Parathyroid adenoma (tissue), 2 donors: ENCODE results near the gene LLPH.

ENCODE experiments used
- H2AFZ ChIP-seq: fragments of 300-600 bp; sonication (generic); one replicate; pipeline ENCODE4 v1.7.0; 2017; ENCODE audit warnings: antibody characterized with exemption, mild to moderate bottlenecking
- H3K27ac ChIP-seq: fragments of 300-600 bp; sonication (generic); one replicate; pipeline ENCODE4 v1.7.0; 2017
- H3K27me3 ChIP-seq: fragments of 300-600 bp; sonication (generic); one replicate; pipeline ENCODE4 v1.7.0; 2017; ENCODE audit warnings: low read length; ENCODE audit not compliant: control insufficient read depth, insufficient read depth
- H3K36me3 ChIP-seq: fragments of 300-600 bp; sonication (generic); one replicate; pipeline ENCODE4 v1.7.0; 2017; ENCODE audit warnings: low read length; ENCODE audit not compliant: control insufficient read depth, insufficient read depth
- H3K4me1 ChIP-seq: fragments of 300-600 bp; sonication (generic); one replicate; pipeline ENCODE4 v1.7.0; 2017; ENCODE audit warnings: control low read depth
- H3K4me2 ChIP-seq: fragments of 300-600 bp; sonication (generic); one replicate; pipeline ENCODE4 v1.7.0; 2017; ENCODE audit warnings: low read length
- H3K4me3 ChIP-seq: fragments of 300-600 bp; sonication (generic); one replicate; pipeline ENCODE4 v1.7.0; 2017; ENCODE audit warnings: low read depth, low read length
- H3K79me2 ChIP-seq: fragments of 300-600 bp; sonication (generic); one replicate; pipeline ENCODE4 v1.7.0; 2017; ENCODE audit warnings: control low read depth
- H3K9ac ChIP-seq: fragments of 300-600 bp; sonication (generic); one replicate; pipeline ENCODE4 v1.7.0; 2017; ENCODE audit warnings: mild to moderate bottlenecking
- H3K9me3 ChIP-seq: fragments of 300-600 bp; sonication (generic); one replicate; pipeline ENCODE4 v1.7.0; 2017; ENCODE audit warnings: low read length; ENCODE audit not compliant: control insufficient read depth
- TF ChIP-seq, protein P1 (sequence below): fragments of 300-600 bp; sonication (generic); IDR thresholded peaks from one replicate; pipeline ENCODE4 v1.7.0; 2017; ENCODE audit warnings: antibody characterized with exemption, mild to moderate bottlenecking
- donor health status: primary hyperparathyroidism.

Gene LLPH

DNA sequence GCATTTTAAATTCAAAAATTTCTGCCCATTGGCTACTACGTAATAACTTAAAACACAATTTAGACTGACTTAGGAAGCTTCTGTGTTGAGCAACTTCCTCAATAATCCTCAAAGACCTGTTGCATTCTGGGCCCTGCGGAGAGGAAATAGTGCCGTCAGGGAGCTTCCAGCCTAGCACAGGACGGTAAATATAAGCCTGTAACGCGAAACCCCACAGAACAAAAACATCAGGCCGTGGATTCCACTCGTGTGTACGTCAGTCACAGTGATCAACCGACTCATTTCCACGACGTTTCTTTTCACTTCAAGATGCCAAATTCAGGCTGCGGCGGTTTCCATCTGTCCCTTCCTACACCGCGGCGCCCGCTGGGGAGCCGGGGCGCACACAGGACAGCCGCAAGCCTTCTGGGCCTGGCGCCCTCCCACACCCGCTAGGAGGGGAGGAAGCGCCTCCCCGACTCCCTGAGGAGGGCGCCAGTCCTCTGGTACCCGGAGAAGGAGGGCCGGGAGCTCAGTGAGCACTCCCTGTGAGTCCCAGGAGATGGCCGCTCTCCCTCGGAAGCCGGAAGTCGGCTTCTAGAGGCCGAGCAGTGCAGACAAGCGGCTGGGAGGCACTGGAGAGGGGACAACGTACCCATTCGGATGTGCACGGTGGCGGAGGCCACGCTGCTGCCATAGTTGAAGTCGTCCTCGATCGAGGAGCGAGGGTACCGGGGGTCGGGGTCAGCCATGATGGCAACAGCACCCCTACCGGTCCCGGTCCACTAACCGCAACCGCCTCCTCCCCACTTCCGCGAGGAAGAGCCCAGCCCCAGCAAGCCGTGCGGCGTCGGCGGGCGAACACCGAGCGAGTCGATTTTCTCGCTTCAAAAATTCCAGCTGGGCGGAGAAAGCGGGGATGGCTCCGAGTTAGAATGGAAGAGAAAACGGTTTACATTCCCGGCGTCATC lies 38.9 kb upstream of the LLPH start, which contains the start of gene TMBIM4:
Gene TMBIM4, minus strand, starts transcription at position 776 of the 950 bp plus-strand sequence. Its CDS starts 45 bp downstream, at position 731.
- Histone ChIP-seq H3K36me3 (no peaks in the 10 kb centered on the region), H2AFZ (peak within 1 kb of the TSS; percentile 90), H3K27ac (peak within 1 kb of the TSS; percentile 91), H3K79me2 (peaks cover 14% of the 10 kb centered on the region), H3K4me3 (peak within 1 kb of the TSS; percentile 68), H3K27me3 (no peaks in the 10 kb centered on the region), H3K4me1 (no peaks in the 10 kb centered on the region), H3K9me3 (no peaks in the 10 kb centered on the region), H3K4me2 (peak within 1 kb of the TSS; percentile 82), H3K9ac (peak within 1 kb of the TSS; percentile 25)
- TF ChIP-seq, protein P1, sequence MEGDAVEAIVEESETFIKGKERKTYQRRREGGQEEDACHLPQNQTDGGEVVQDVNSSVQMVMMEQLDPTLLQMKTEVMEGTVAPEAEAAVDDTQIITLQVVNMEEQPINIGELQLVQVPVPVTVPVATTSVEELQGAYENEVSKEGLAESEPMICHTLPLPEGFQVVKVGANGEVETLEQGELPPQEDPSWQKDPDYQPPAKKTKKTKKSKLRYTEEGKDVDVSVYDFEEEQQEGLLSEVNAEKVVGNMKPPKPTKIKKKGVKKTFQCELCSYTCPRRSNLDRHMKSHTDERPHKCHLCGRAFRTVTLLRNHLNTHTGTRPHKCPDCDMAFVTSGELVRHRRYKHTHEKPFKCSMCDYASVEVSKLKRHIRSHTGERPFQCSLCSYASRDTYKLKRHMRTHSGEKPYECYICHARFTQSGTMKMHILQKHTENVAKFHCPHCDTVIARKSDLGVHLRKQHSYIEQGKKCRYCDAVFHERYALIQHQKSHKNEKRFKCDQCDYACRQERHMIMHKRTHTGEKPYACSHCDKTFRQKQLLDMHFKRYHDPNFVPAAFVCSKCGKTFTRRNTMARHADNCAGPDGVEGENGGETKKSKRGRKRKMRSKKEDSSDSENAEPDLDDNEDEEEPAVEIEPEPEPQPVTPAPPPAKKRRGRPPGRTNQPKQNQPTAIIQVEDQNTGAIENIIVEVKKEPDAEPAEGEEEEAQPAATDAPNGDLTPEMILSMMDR = peak; percentile 40

DNA sequence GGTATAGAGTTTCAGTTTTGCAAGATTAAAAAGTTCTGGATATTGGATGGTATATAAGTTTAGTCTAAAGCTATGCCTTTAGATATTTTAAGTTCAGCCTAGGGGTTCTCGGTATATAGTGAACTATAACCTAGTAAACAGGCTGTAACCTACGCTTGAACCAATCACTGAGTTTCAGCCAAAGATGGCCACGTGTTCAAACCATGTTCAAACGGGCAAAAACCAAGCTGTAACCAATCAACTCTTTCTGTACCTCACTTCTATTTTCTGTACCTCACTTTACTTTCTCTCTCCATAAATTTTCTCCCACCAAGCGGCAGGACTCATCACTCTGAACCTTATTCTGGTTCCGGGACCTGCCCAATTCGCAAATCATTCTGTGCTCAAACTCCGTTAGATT lies 37.9 kb upstream of the LLPH start:
- H3K9ac ChIP-seq = no peak overlapping the region
- peaks cover 23% of the 10 kb centered on the region for H3K79me2 ChIP-seq
- no peak overlapping the region for H2AFZ ChIP-seq
- no peaks in the 10 kb centered on the region for H3K36me3 ChIP-seq
- H3K9me3 ChIP-seq = no peaks in the 10 kb centered on the region
- H3K4me3 ChIP-seq = peak overlapping the region; percentile 68
- no peaks in the 10 kb centered on the region for H3K4me1 ChIP-seq
- H3K27me3 ChIP-seq = no peaks in the 10 kb centered on the region
- TF ChIP-seq, protein P1 = no peak
- peak overlapping the region; percentile 91 for H3K27ac ChIP-seq
- H3K4me2 ChIP-seq = peak overlapping the region; percentile 82

DNA sequence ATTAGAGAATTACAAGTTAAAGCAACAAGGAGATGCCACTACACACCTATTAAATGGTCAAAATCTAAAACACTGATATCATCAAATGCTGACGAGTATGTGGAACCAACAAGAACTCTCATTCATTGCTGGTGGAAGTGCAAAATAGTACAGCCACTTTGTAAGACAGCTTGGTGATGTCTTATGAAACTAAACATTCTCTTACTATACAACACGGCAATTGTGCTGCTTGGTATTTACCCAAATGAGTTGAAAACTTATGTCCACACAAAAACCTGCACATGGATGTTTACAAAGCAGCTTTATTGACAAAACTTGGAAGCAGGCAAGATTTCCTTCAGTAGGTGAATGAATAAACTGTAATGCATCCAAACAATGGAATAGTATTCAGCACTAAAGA lies 36.0 kb upstream of the LLPH start:
- H3K4me2 ChIP-seq = no peak overlapping the region
- H3K4me3 ChIP-seq = no peak overlapping the region
- H3K4me1 ChIP-seq = no peaks in the 10 kb centered on the region
- H3K27ac ChIP-seq = no peak overlapping the region
- no peaks in the 10 kb centered on the region for H3K36me3 ChIP-seq
- no peak overlapping the region for H2AFZ ChIP-seq
- no peak overlapping the region for H3K9ac ChIP-seq
- no peaks in the 10 kb centered on the region for H3K27me3 ChIP-seq
- H3K9me3 ChIP-seq = no peaks in the 10 kb centered on the region
- TF ChIP-seq, protein P1 = no peak
- H3K79me2 ChIP-seq = peaks cover 28% of the 10 kb centered on the region

DNA sequence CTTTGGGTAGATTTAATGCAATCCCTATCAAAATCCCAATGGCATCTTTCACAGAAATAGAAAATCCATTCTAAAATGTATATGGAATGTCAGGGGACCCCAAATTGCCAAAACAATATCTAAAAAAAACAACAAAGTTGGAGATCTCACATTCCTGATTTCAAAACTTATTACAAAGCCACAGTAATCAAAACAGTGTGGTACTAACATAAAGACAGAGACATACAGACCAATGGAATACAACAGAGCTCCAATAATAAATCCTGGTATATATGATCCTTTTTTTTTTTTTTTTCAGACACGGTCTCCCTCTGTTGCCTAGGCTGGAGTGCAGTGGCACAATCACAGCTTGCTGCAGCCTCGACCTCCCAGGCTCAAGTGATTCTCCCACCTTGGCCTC lies 34.6 kb upstream of the LLPH start:
- Histone ChIP-seq H2AFZ (no peak overlapping the region), H3K36me3 (no peaks in the 10 kb centered on the region), H3K4me3 (no peak overlapping the region), H3K9ac (no peak overlapping the region), H3K4me1 (no peaks in the 10 kb centered on the region), H3K4me2 (no peak overlapping the region), H3K79me2 (peaks cover 28% of the 10 kb centered on the region), H3K9me3 (no peaks in the 10 kb centered on the region), H3K27ac (no peak overlapping the region), H3K27me3 (no peaks in the 10 kb centered on the region)
- TF ChIP-seq, protein P1 = no peak
